GM12878 (cell line): Measurements from ENCODE around the gene USP21. TPM values are rescaled to one million over a fixed set of nuclear protein-coding genes. Genes with fewer than 3 reads are reported as not detected.

Experiments
- ATAC-seq: fragments of 200-7000 bp; cut with Tn5 transposase; 3 replicates; pipeline ENCODE4 v1.9.1; 2020; ENCODE audit warnings: mild to moderate bottlenecking, moderate library complexity
- BruUV-seq: library from RNA; stranded (reverse); fragments of 400-500 nt; replicated peaks from 2 replicates; lab custom pipeline; 2021; lab: Mats Ljungman, UMichigan
- CTCF ChIA-PET: fragments of 300-600 bp; sonication (Branson Sonifier 250); formaldehyde crosslinking; extraction: SDS; loops from one replicate; lab custom pipeline; 2021; ENCODE audit warnings: inconsistent platforms; lab: Yijun Ruan, JAX
- POLR2A ChIA-PET: fragments of 350-600 bp; formaldehyde crosslinking; extraction: SDS; loops from one replicate; lab custom pipeline; 2021; ENCODE audit warnings: inconsistent platforms; lab: Charles Lee
- RAD21 ChIA-PET: fragments of 300-600 bp; sonication (Branson Sonifier 250); formaldehyde crosslinking; loops from one replicate; lab custom pipeline; 2023; ENCODE audit warnings: antibody characterized with exemption; ENCODE audit not compliant: unreplicated experiment; lab: Charles Lee
- SMC1A ChIA-PET: fragments of 300-600 bp; sonication (Branson Sonifier 250); formaldehyde crosslinking; loops from one replicate; lab custom pipeline; 2023; ENCODE audit not compliant: unreplicated experiment, uncharacterized antibody; lab: Charles Lee
- DNase-seq: peaks from one replicate; pipeline ENCODE4 v3.0.0-alpha.2; 2011; ENCODE audit warnings: low read depth, low spot score
- FAIRE-seq: peaks from 3 replicates; lab custom pipeline; 2011; peaks lifted over from hg19 to GRCh38; lab: Jason Lieb, UNC
- H2AFZ ChIP-seq: 2 replicates; pipeline ENCODE4 v1.6.0; 2011; ENCODE audit warnings: low read depth, low read length, control low read depth; ENCODE audit not compliant: control insufficient read depth
- H3K27ac ChIP-seq: 2 replicates; pipeline ENCODE4 v1.5.1; 2011; ENCODE audit warnings: control low read depth; ENCODE audit not compliant: control insufficient read depth, insufficient read depth
- H3K27me3 ChIP-seq, 2 experiments: replicated peaks in 1 of 2; 2 replicates each; pipeline versions ENCODE4 v1.6.0 to v1.6.1; 2011; ENCODE audit warnings: low read length in 1 of 2; ENCODE audit not compliant: control insufficient read depth in 2 of 2, insufficient read depth in 2 of 2
- H3K36me3 ChIP-seq, 2 experiments: 2 replicates each; pipeline ENCODE4 v1.5.1; 2011; ENCODE audit warnings: low read length in 1 of 2; ENCODE audit not compliant: control insufficient read depth in 2 of 2, insufficient read depth in 2 of 2
- H3K4me1 ChIP-seq: 2 replicates; pipeline ENCODE4 v1.6.1; 2011; ENCODE audit warnings: mild to moderate bottlenecking, low read length, moderate library complexity, mixed read lengths; ENCODE audit not compliant: control insufficient read depth, insufficient read depth
- H3K4me2 ChIP-seq: 2 replicates; pipeline ENCODE4 v1.6.0; 2011; ENCODE audit warnings: control low read depth; ENCODE audit not compliant: control insufficient read depth, insufficient read depth
- H3K4me3 ChIP-seq: fragments of 200-600 bp; sonication (generic); 2 replicates; pipeline ENCODE4 v1.5.1; 2016
- H3K79me2 ChIP-seq: 2 replicates; pipeline ENCODE4 v1.6.0; 2011; ENCODE audit warnings: low read length; ENCODE audit not compliant: control insufficient read depth, insufficient read depth
- H3K9ac ChIP-seq: 2 replicates; pipeline ENCODE4 v1.8.0; 2011; ENCODE audit warnings: low read length, control low read depth, mixed read lengths; ENCODE audit not compliant: control insufficient read depth, insufficient read depth
- H3K9me3 ChIP-seq: replicated peaks from 3 replicates; pipeline ENCODE4 v1.5.1; 2011; ENCODE audit warnings: mild to moderate bottlenecking, low read length; ENCODE audit not compliant: control insufficient read depth, insufficient read depth
- H4K20me1 ChIP-seq: 2 replicates; pipeline ENCODE4 v1.6.0; 2011; ENCODE audit not compliant: control insufficient read depth, insufficient read depth
- BRCA1 ChIP-seq: IDR thresholded peaks from 2 replicates; pipeline ENCODE4 v1.6.1; 2011; ENCODE audit warnings: low read depth, low read length, improper control_type of control experiment
- ESRRA ChIP-seq: IDR thresholded peaks from 2 replicates; pipeline ENCODE4 v1.6.1; 2012; ENCODE audit warnings: mild to moderate bottlenecking, low read length, improper control_type of control experiment
- ETV6 ChIP-seq, 2 experiments: fragments of 450-650 bp in 1 of 2; IDR thresholded peaks in 1 of 2; conservative IDR thresholded peaks in 1 of 2; 2 replicates each; pipeline ENCODE4 v1.6.1; 2014; ENCODE audit warnings: antibody characterized with exemption in 1 of 2, borderline replicate concordance in 1 of 2, low read depth in 1 of 2, mild to moderate bottlenecking in 1 of 2, moderate library complexity in 1 of 2
- MTA2 ChIP-seq: fragments of 450-650 bp; IDR thresholded peaks from 2 replicates; pipeline ENCODE4 v1.6.1; 2016; ENCODE audit warnings: low read depth, mild to moderate bottlenecking, moderate library complexity
- MXI1 ChIP-seq: fragments of 150-350 bp; IDR thresholded peaks from 2 replicates; pipeline ENCODE4 v1.6.1; 2011; ENCODE audit warnings: low read depth, mild to moderate bottlenecking, inconsistent platforms, low read length, improper control_type of control experiment
- RB1 ChIP-seq: fragments of 450-650 bp; formaldehyde crosslinking; IDR thresholded peaks from 2 replicates; pipeline ENCODE4 v1.6.1; 2017; ENCODE audit warnings: mild to moderate bottlenecking, borderline replicate concordance
- SP1 ChIP-seq: IDR thresholded peaks from one replicate; pipeline ENCODE4 v1.6.1; 2011; ENCODE audit warnings: low read depth, low read length
- TBL1XR1 ChIP-seq: IDR thresholded peaks from 2 replicates; pipeline ENCODE4 v1.6.1; 2012; ENCODE audit warnings: low read depth, low read length, improper control_type of control experiment
- TCF7 ChIP-seq: IDR thresholded peaks from 2 replicates; pipeline ENCODE4 v1.6.1; 2014; ENCODE audit warnings: antibody characterized with exemption, borderline replicate concordance
- WGBS: methylation state at CpG from one replicate; pipeline ENCODE4 v1.1.6; 2016; ENCODE audit warnings: low lambda C conversion rate; ENCODE audit not compliant: insufficient replicate concordance, insufficient coverage; ENCODE audit errors: missing lambda C conversion rate; 5-methylcytosine and 5-hydroxymethylcytosine counted together
- in situ Hi-C: fragments of 300-500 bp; cut with MboI; formaldehyde crosslinking; loops from 9 replicates; pipeline ENCODE4 v1.14.3; 2018; ENCODE audit warnings: mixed read lengths
- intact Hi-C: fragments of 100-400 bp; cut with micrococcal nuclease; formaldehyde crosslinking; loops from one replicate; pipeline ENCODE4 v1.14.2; 2022; ENCODE audit not compliant: unreplicated experiment
- polyA plus RNA-seq, 11 experiments: library from polyadenylated mRNA; depleted of rRNA in 4 of 11; unstranded in 6 of 11; stranded (reverse) in 5 of 11; fragments of >200 nt; fragmentation: Nextera tagmentation in 4 of 11; fragmentation: Illumina TruSeq in 1 of 11; extraction: Ambion mirVana in 4 of 11; extraction: Trizol in 1 of 11; gene quantifications; 1 replicate in 1 of 11; 2 replicates in 10 of 11; pipeline versions ENCODE4 v1.2.1 to v1.2.3, GENCODE V29; 2011 to 2016; ENCODE audit warnings: inconsistent platforms in 2 of 11, missing spikeins in 2 of 11, low read depth in 1 of 11
- total RNA-seq, 4 experiments: library from RNA; depleted of rRNA in 3 of 4; stranded (reverse); fragments of >200 nt in 3 of 4; fragmentation: Illumina TruSeq in 1 of 4; extraction: Trizol in 1 of 4; gene quantifications; 2 replicates each; pipeline versions ENCODE4 v1.2.1 to v1.2.3, GENCODE V29; 2013 to 2021
- TF ChIP-seq, protein P1 (sequence below): fragments of 450-650 bp; IDR thresholded peaks from 2 replicates; pipeline ENCODE4 v1.6.1; 2017; ENCODE audit warnings: mild to moderate bottlenecking, low read depth, inconsistent platforms; ENCODE audit not compliant: poor library complexity, severe bottlenecking

USP21 gene
- total and polyA plus RNA-seq, 10 of the 15 experiments (the other 5 are each of a cell fraction or from before 2014, with no cell fraction given): 3.2 to 28.6 (median 16.6) TPM

DNA sequence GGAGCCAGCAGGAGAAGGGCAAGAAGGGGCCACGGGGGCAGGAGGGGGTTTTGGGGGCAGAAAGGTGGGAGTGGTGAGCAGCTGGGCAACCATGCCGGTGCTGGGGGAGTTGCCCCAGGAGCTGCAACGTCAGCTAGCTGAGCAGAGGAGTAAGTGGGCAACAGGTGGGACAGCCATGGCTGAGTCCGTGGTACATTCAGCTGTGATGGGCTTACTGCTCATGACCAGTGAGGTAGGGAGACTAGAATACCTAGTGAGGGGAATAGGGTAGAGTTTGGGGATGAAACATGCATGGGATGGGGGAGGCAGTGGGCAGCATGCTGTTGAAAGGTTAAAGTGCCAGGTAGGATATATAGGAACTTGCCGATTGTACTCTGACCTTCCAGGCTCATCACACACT, 2.4 kb downstream of the USP21 start:
- in situ Hi-C loops: no loop called here

More for the DNA sequence above, 2.4 kb downstream of the USP21 start:
- Histone ChIP-seq H3K4me3 (no peak overlapping the region), H3K9me3 (no peaks in the 10 kb centered on the region), H2AFZ (no peak overlapping the region)
- CTCF ChIA-PET: interaction anchor here (0.8 to 1.4 kb wide), 4 partner anchors 19 to 220 kb away, joined by 3 to 7 read pairs (median 4); partner anchors contain the start of genes DEDD and TOMM40L
- TF ChIP-seq RB1 (no peak), TBL1XR1 (no peak), ESRRA (no peak), ETV6 (conservative IDR thresholded peaks at IDR 0.05 in 1 of 2, IDR thresholded peaks at IDR 0.05 in 1 of 2; ENCODE audit: borderline replicate concordance in 1 of 2, low read depth in 1 of 2) (no peak), SP1 (no peak), MTA2 (no peak), MXI1 (no peak), TCF7 (no peak), BRCA1 (no peak)
- TF ChIP-seq, protein P1, sequence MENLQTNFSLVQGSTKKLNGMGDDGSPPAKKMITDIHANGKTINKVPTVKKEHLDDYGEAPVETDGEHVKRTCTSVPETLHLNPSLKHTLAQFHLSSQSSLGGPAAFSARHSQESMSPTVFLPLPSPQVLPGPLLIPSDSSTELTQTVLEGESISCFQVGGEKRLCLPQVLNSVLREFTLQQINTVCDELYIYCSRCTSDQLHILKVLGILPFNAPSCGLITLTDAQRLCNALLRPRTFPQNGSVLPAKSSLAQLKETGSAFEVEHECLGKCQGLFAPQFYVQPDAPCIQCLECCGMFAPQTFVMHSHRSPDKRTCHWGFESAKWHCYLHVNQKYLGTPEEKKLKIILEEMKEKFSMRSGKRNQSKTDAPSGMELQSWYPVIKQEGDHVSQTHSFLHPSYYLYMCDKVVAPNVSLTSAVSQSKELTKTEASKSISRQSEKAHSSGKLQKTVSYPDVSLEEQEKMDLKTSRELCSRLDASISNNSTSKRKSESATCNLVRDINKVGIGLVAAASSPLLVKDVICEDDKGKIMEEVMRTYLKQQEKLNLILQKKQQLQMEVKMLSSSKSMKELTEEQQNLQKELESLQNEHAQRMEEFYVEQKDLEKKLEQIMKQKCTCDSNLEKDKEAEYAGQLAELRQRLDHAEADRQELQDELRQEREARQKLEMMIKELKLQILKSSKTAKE: no peak
- TF ChIP-seq, all 136 proteins: peak for 0
- Histone ChIP-seq H3K27ac (no peak overlapping the region), H3K36me3 (peaks cover 0 to 16% of the 10 kb centered on the region in 2 experiments; a peak in 3 of 4 replicates), H4K20me1 (no peaks in the 10 kb centered on the region), H3K27me3 (no peaks in the 10 kb centered on the region), H3K79me2 (peaks cover 8% of the 10 kb centered on the region), H3K4me1 (peaks cover 15% of the 10 kb centered on the region), H3K4me2 (no peak overlapping the region), H3K9ac (no peak overlapping the region)
- intact Hi-C loops: no loop called here
- no peak for DNase-seq
- FAIRE-seq: no peak
- SMC1A ChIA-PET: interaction anchor here (0.9 to 1.1 kb wide), 2 partner anchors 14 to 55 kb away, joined by 3 read pairs; no protein-coding TSS in a partner anchor
- RAD21 ChIA-PET: interaction anchor here (0.8 to 1.1 kb wide), 3 partner anchors 171 to 223 kb away, joined by 3 to 5 read pairs (median 3); no protein-coding TSS in a partner anchor
- BruUV-seq: no TSS peak
- ATAC-seq: no peak
- POLR2A ChIA-PET: no interaction called here
- 76% methylated on average over 5 of the region's 5 CpGs for WGBS
